ENCODE data around the gene CDK14.

CDK14 gene

DNA sequence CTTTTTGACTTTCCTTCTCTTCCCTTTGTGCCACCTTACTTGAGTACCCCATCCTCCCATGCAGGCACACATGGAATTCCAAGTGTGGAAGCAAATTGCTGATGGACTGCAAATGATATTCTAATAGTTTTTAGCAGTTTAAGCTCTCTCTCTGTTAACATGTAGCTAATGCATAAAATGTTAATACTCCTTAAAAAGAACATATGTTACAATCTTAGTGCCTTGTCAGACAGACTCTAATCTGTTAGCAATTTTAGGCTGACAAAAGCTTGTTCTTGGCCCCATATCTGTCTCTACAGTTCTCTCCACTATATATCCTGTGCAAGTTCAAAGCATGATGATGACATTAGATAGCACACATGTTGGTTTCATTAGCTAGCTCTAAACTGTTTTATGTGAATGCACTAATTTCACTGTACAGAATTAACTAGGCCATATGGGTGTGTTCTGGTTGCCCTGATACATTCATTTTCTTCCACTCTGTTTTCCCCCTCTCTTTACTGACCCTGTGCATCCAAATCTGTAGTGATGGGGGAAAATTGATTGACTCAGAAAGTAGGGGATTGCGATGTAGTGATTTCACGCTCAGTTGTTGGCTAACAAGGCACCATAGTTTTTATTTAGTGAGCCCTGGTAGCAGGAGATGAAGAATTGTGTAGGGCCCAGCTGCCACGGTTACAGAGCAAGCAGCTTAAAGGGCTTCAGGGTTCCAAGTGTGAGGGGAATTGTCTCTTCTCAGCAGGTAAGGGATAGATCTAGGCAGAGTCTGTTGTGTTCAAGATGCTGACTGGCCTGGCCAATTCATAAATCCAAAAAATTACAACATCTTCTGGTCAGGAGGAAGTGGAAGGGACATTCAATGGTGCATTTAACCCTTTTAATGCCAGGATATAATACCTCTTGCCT is 553.5 kb downstream of the CDK14 start:
- no peak overlapping the region for H2AFZ ChIP-seq (ENCODE audit: low read length)
- H3K27me3 ChIP-seq (ENCODE audit: insufficient read depth, low read length) = no peaks in the 10 kb centered on the region
- no peak overlapping the region for H3K4me3 ChIP-seq (ENCODE audit: low read depth, low read length, poor library complexity, severe bottlenecking)
- H3K4me2 ChIP-seq (ENCODE audit: low read length) = no peak overlapping the region
- no peaks in the 10 kb centered on the region for H3K4me1 ChIP-seq (ENCODE audit: insufficient read depth, low read length, severe bottlenecking)
- no peaks in the 10 kb centered on the region for H3K79me2 ChIP-seq (ENCODE audit: insufficient read depth, low read length)
- no peak for TF ChIP-seq EZH2 (IDR thresholded peaks at IDR 0.05; ENCODE audit: borderline replicate concordance, low read length)
- TF ChIP-seq, protein P1, sequence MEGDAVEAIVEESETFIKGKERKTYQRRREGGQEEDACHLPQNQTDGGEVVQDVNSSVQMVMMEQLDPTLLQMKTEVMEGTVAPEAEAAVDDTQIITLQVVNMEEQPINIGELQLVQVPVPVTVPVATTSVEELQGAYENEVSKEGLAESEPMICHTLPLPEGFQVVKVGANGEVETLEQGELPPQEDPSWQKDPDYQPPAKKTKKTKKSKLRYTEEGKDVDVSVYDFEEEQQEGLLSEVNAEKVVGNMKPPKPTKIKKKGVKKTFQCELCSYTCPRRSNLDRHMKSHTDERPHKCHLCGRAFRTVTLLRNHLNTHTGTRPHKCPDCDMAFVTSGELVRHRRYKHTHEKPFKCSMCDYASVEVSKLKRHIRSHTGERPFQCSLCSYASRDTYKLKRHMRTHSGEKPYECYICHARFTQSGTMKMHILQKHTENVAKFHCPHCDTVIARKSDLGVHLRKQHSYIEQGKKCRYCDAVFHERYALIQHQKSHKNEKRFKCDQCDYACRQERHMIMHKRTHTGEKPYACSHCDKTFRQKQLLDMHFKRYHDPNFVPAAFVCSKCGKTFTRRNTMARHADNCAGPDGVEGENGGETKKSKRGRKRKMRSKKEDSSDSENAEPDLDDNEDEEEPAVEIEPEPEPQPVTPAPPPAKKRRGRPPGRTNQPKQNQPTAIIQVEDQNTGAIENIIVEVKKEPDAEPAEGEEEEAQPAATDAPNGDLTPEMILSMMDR (IDR thresholded peaks at IDR 0.05; ENCODE audit: low read length) = no peak
- H4K20me1 ChIP-seq (ENCODE audit: insufficient read depth, low read length) = no peaks in the 10 kb centered on the region
- no peaks in the 10 kb centered on the region for H3K9me3 ChIP-seq (ENCODE audit: low read length)
- H3K27ac ChIP-seq (ENCODE audit: low read depth, low read length, poor library complexity, severe bottlenecking) = no peak overlapping the region
- no peaks in the 10 kb centered on the region for H3K36me3 ChIP-seq (ENCODE audit: insufficient read depth, low read length)
- H3K9me2 ChIP-seq (ENCODE audit: low read depth, low read length) = no peaks in the 10 kb centered on the region
- no peaks in the 10 kb centered on the region for H3F3A ChIP-seq (ENCODE audit: insufficient read depth, low read length)
- no peak overlapping the region for H3K9ac ChIP-seq (ENCODE audit: low read length)

DNA sequence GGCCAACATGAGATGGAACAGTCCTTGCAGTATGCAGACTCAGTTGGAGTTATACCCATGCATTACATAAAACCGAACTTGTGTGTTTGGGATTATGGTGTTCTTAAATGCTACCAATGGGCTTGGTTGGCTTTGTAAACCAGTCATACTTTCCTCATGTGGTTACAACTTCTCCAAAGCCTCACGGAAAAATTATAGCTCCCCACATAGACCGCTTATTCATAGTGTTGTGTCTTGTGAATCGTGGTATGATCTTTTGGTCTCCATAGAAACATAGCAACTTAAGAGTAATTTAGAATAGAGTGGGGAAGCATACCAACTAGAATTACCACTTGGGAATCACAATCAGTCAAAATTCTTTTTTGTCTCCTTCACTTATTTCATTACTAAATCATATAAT is 555.8 kb downstream of the CDK14 start:
- H3K4me1 ChIP-seq (ENCODE audit: insufficient read depth, low read length, severe bottlenecking) = no peaks in the 10 kb centered on the region
- no peak overlapping the region for H2AFZ ChIP-seq (ENCODE audit: low read length)
- TF ChIP-seq, protein P1 (IDR thresholded peaks at IDR 0.05; ENCODE audit: low read length) = no peak
- TF ChIP-seq EZH2 (IDR thresholded peaks at IDR 0.05; ENCODE audit: borderline replicate concordance, low read length) = no peak
- H3K9ac ChIP-seq (ENCODE audit: low read length) = no peak overlapping the region
- H3K9me2 ChIP-seq (ENCODE audit: low read depth, low read length) = no peaks in the 10 kb centered on the region
- H4K20me1 ChIP-seq (ENCODE audit: insufficient read depth, low read length) = no peaks in the 10 kb centered on the region
- no peaks in the 10 kb centered on the region for H3F3A ChIP-seq (ENCODE audit: insufficient read depth, low read length)
- no peak overlapping the region for H3K27ac ChIP-seq (ENCODE audit: low read depth, low read length, poor library complexity, severe bottlenecking)
- no peaks in the 10 kb centered on the region for H3K79me2 ChIP-seq (ENCODE audit: insufficient read depth, low read length)
- no peak overlapping the region for H3K4me3 ChIP-seq (ENCODE audit: low read depth, low read length, poor library complexity, severe bottlenecking)
- no peaks in the 10 kb centered on the region for H3K27me3 ChIP-seq (ENCODE audit: insufficient read depth, low read length)
- no peaks in the 10 kb centered on the region for H3K9me3 ChIP-seq (ENCODE audit: low read length)
- no peaks in the 10 kb centered on the region; the same call in 1 of the 2 replicates for H3K36me3 ChIP-seq (ENCODE audit: insufficient read depth, low read length)
- no peak overlapping the region for H3K4me2 ChIP-seq (ENCODE audit: low read length)

DNA sequence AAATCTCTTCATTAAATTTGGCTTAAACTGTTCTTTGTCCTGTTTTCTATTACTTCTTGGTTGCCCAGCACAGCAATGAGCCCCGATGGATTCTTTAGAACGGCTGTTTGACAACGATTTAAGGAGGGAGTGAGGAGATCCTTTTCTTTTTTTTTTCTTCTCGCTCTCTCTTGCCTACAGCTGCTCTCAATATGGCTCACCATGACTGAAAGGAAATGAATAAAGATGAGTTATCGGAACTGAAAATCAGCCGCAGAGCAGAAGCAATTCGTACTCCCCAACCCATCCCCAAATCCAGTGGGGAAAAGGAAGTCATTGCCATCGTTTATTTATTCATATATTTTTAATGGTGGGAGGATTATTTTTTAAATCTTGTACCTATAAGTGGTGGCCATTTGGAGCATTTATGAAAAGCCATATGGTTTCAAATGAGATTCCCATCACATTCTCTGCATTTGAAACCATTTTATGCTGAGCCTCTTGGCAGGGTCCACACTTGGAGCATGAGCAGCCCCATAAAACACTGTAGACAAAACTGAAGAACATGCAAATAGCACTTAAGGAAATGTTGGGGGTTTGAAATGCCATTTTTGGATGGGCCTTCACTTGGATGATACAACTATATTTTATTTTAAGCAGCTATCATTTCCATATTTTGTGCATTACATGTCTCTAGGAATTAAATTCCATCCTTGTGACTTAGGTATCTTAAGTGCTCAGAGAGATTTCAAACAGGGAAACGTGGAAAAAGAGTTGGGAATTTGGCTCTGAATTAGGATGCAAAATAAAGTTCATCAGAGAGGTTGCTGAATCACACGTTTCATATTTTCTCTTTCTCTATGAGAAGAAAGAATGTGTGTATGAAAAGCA is 560.4 kb downstream of the CDK14 start:
- Histone ChIP-seq H3F3A (ENCODE audit: insufficient read depth, low read length) (no peaks in the 10 kb centered on the region), H2AFZ (ENCODE audit: low read length) (no peak overlapping the region), H3K79me2 (ENCODE audit: insufficient read depth, low read length) (no peaks in the 10 kb centered on the region), H3K36me3 (ENCODE audit: insufficient read depth, low read length) (peaks cover 5% of the 10 kb centered on the region; the same call in 1 of the 2 replicates), H3K27me3 (ENCODE audit: insufficient read depth, low read length) (no peaks in the 10 kb centered on the region), H3K4me1 (ENCODE audit: insufficient read depth, low read length, severe bottlenecking) (no peaks in the 10 kb centered on the region), H4K20me1 (ENCODE audit: insufficient read depth, low read length) (no peaks in the 10 kb centered on the region), H3K4me3 (ENCODE audit: low read depth, low read length, poor library complexity, severe bottlenecking) (no peak overlapping the region), H3K9me3 (ENCODE audit: low read length) (no peaks in the 10 kb centered on the region), H3K4me2 (ENCODE audit: low read length) (no peak overlapping the region), H3K9me2 (ENCODE audit: low read depth, low read length) (no peaks in the 10 kb centered on the region), H3K9ac (ENCODE audit: low read length) (no peak overlapping the region), H3K27ac (ENCODE audit: low read depth, low read length, poor library complexity, severe bottlenecking) (no peak overlapping the region)
- TF ChIP-seq, protein P1 (IDR thresholded peaks at IDR 0.05; ENCODE audit: low read length) = no peak
- TF ChIP-seq EZH2 (IDR thresholded peaks at IDR 0.05; ENCODE audit: borderline replicate concordance, low read length) = no peak
